IMR-90 (cell line): Measurements from ENCODE around the gene SLC24A3. TPM values are rescaled to one million over a fixed set of nuclear protein-coding genes. Genes with fewer than 3 reads are reported as not detected.

Source experiments
- ATAC-seq: fragments of 200-7000 bp; cut with Tn5 transposase; 2 replicates; pipeline ENCODE4 v1.9.1; 2020; ENCODE audit warnings: low read depth, mild to moderate bottlenecking, moderate library complexity
- BruUV-seq: library from RNA; stranded (reverse); fragments of 400-500 nt; replicated peaks from 2 replicates; lab custom pipeline; 2021; lab: Mats Ljungman, UMichigan
- CTCF ChIA-PET: fragments of 300-600 bp; formaldehyde crosslinking; extraction: SDS; loops from one replicate; lab custom pipeline; 2021; ENCODE audit warnings: antibody characterized with exemption; lab: Yijun Ruan, JAX
- POLR2A ChIA-PET: fragments of 300-600 bp; sonication (Branson Sonifier 250); formaldehyde crosslinking; loops from one replicate; lab custom pipeline; 2022; ENCODE audit warnings: antibody characterized with exemption; ENCODE audit not compliant: unreplicated experiment; lab: Charles Lee
- DNase-seq: peaks from one replicate; pipeline ENCODE4 v3.0.0; 2013
- H2AFZ ChIP-seq: replicated peaks from 2 replicates; pipeline ENCODE3; 2013; ENCODE audit warnings: low read length, mild to moderate bottlenecking; ENCODE audit not compliant: poor library complexity
- H2AK5ac ChIP-seq: 2 replicates; pipeline ENCODE4 v1.6.1; 2013; ENCODE audit warnings: low read depth, low read length, inconsistent platforms
- H2AK9ac ChIP-seq: replicated peaks from 2 replicates; pipeline ENCODE3; 2013; ENCODE audit warnings: mild to moderate bottlenecking, low read depth, low read length, moderate library complexity; ENCODE audit not compliant: poor library complexity
- H2BK120ac ChIP-seq: 2 replicates; pipeline ENCODE4 v1.6.1; 2013; ENCODE audit warnings: low read depth, low read length, inconsistent platforms
- H2BK15ac ChIP-seq: 3 replicates; pipeline ENCODE4 v1.6.1; 2013; ENCODE audit warnings: low read depth, low read length, inconsistent platforms
- H2BK20ac ChIP-seq: 2 replicates; pipeline ENCODE4 v1.6.1; 2013; ENCODE audit warnings: low read depth, mild to moderate bottlenecking, inconsistent platforms, low read length, moderate library complexity
- H2BK5ac ChIP-seq: 2 replicates; pipeline ENCODE4 v1.6.1; 2013; ENCODE audit warnings: mild to moderate bottlenecking, low read depth, low read length, inconsistent platforms; ENCODE audit not compliant: poor library complexity, severe bottlenecking
- H3K14ac ChIP-seq: replicated peaks from 2 replicates; pipeline ENCODE4 v1.6.1; 2013; ENCODE audit warnings: low read depth, low read length, inconsistent platforms
- H3K18ac ChIP-seq: 2 replicates; pipeline ENCODE4 v1.6.1; 2013; ENCODE audit warnings: low read depth, low read length, control low read depth
- H3K23ac ChIP-seq: 2 replicates; pipeline ENCODE4 v1.6.1; 2013; ENCODE audit warnings: low read depth, low read length, inconsistent platforms
- H3K27ac ChIP-seq: 2 replicates; pipeline ENCODE4 v1.5.1; 2013; ENCODE audit warnings: mild to moderate bottlenecking, control low read depth, low read length; ENCODE audit not compliant: insufficient read depth
- H3K27me3 ChIP-seq: 2 replicates; pipeline ENCODE4 v1.6.1; 2013; ENCODE audit warnings: low read length; ENCODE audit not compliant: control insufficient read depth, insufficient read depth
- H3K36me3 ChIP-seq: 2 replicates; pipeline ENCODE4 v1.6.1; 2013; ENCODE audit warnings: low read length, mixed read lengths; ENCODE audit not compliant: control insufficient read depth, insufficient read depth
- H3K4ac ChIP-seq: 2 replicates; pipeline ENCODE4 v1.6.1; 2013; ENCODE audit warnings: low read depth, low read length, inconsistent platforms
- H3K4me1 ChIP-seq: 2 replicates; pipeline ENCODE4 v1.6.1; 2013; ENCODE audit warnings: low read length, mixed read lengths; ENCODE audit not compliant: control insufficient read depth, insufficient read depth
- H3K4me2 ChIP-seq: 2 replicates; pipeline ENCODE4 v1.6.1; 2013; ENCODE audit warnings: low read depth, mild to moderate bottlenecking, control low read depth, low read length, moderate library complexity
- H3K4me3 ChIP-seq: 2 replicates; pipeline ENCODE4 v1.5.1; 2013; ENCODE audit warnings: low read depth, mild to moderate bottlenecking, control low read depth, low read length, moderate library complexity; ENCODE audit not compliant: insufficient read depth
- H3K56ac ChIP-seq: 2 replicates; pipeline ENCODE4 v1.6.1; 2013; ENCODE audit warnings: low read length, inconsistent platforms; ENCODE audit not compliant: insufficient read depth; ENCODE audit errors: extremely low read depth
- H3K79me1 ChIP-seq, 2 experiments: 2 replicates each; pipeline ENCODE4 v1.6.1; 2013; ENCODE audit warnings: low read length in 2 of 2, inconsistent platforms in 1 of 2, low read depth in 1 of 2
- H3K9ac ChIP-seq: 2 replicates; pipeline ENCODE4 v1.6.1; 2013; ENCODE audit warnings: low read depth, low read length, control low read depth
- H3K9me1 ChIP-seq: 2 replicates; pipeline ENCODE4 v1.6.1; 2013; ENCODE audit warnings: low read length, inconsistent platforms; ENCODE audit not compliant: insufficient read depth
- H3K9me3 ChIP-seq: 2 replicates; pipeline ENCODE4 v1.6.1; 2013; ENCODE audit warnings: low read length; ENCODE audit not compliant: control insufficient read depth, insufficient read depth
- H4K20me1 ChIP-seq: 2 replicates; pipeline ENCODE4 v1.6.1; 2013; ENCODE audit warnings: low read length, inconsistent platforms; ENCODE audit not compliant: insufficient read depth
- H4K5ac ChIP-seq: 2 replicates; pipeline ENCODE4 v1.6.1; 2013; ENCODE audit warnings: mild to moderate bottlenecking, low read depth, low read length, control low read depth
- H4K8ac ChIP-seq, 2 experiments: 2 replicates each; pipeline ENCODE4 v1.6.1; 2013; ENCODE audit warnings: low read depth in 2 of 2, low read length in 2 of 2, control low read depth in 1 of 2, inconsistent platforms in 1 of 2
- H4K91ac ChIP-seq: 2 replicates; pipeline ENCODE4 v1.6.1; 2013; ENCODE audit warnings: low read depth, low read length, inconsistent platforms; ENCODE audit not compliant: insufficient read depth
- BHLHE40 ChIP-seq: fragments of 150-350 bp; IDR thresholded peaks from 2 replicates; pipeline ENCODE4 v1.6.1; 2016; ENCODE audit warnings: mild to moderate bottlenecking, low read depth, low read length
- CEBPB ChIP-seq: IDR thresholded peaks from 2 replicates; pipeline ENCODE4 v1.6.1; 2012; ENCODE audit warnings: low read depth, low read length, improper control_type of control experiment
- CHD1 ChIP-seq: IDR thresholded peaks from 2 replicates; pipeline ENCODE4 v1.6.1; 2012; ENCODE audit warnings: low read depth, low read length, improper control_type of control experiment
- CTCF ChIP-seq: conservative IDR thresholded peaks from 2 replicates; pipeline ENCODE4 v1.5.1; 2012; ENCODE audit warnings: mild to moderate bottlenecking, low read depth, low read length, improper control_type of control experiment
- ELK1 ChIP-seq: fragments of 150-350 bp; IDR thresholded peaks from 2 replicates; pipeline ENCODE4 v1.6.1; 2016; ENCODE audit warnings: low read depth, mild to moderate bottlenecking, low read length, moderate library complexity, borderline replicate concordance
- FOS ChIP-seq: fragments of 150-350 bp; IDR thresholded peaks from 2 replicates; pipeline ENCODE4 v1.6.1; 2016; ENCODE audit warnings: low read depth, low read length
- MAFK ChIP-seq: IDR thresholded peaks from 2 replicates; pipeline ENCODE4 v1.6.1; 2012; ENCODE audit warnings: low read depth, low read length, improper control_type of control experiment
- MAZ ChIP-seq: IDR thresholded peaks from 2 replicates; pipeline ENCODE4 v1.6.1; 2012; ENCODE audit warnings: low read depth, mild to moderate bottlenecking, low read length, improper control_type of control experiment, moderate library complexity, borderline replicate concordance
- MXI1 ChIP-seq: IDR thresholded peaks from 2 replicates; pipeline ENCODE4 v1.6.1; 2012; ENCODE audit warnings: low read depth, mild to moderate bottlenecking, low read length, moderate library complexity, borderline replicate concordance
- NFE2L2 ChIP-seq: fragments of 150-350 bp; IDR thresholded peaks from 2 replicates; pipeline ENCODE4 v1.6.1; 2016; ENCODE audit warnings: low read depth, mild to moderate bottlenecking, low read length
- POLR2A ChIP-seq: IDR thresholded peaks from 2 replicates; pipeline ENCODE4 v1.6.1; 2012; ENCODE audit warnings: mild to moderate bottlenecking, low read depth, low read length
- RAD21 ChIP-seq: IDR thresholded peaks from 2 replicates; pipeline ENCODE4 v1.6.1; 2012; ENCODE audit warnings: low read length, improper control_type of control experiment
- RCOR1 ChIP-seq: IDR thresholded peaks from 2 replicates; pipeline ENCODE4 v1.6.1; 2012; ENCODE audit warnings: mild to moderate bottlenecking, low read length, improper control_type of control experiment; ENCODE audit not compliant: insufficient replicate concordance
- RFX5 ChIP-seq: IDR thresholded peaks from 2 replicates; pipeline ENCODE4 v1.8.0; 2012; ENCODE audit warnings: low read depth, mild to moderate bottlenecking, low read length, moderate library complexity
- SMC3 ChIP-seq: fragments of 150-350 bp; IDR thresholded peaks from 2 replicates; pipeline ENCODE4 v1.6.1; 2016; ENCODE audit warnings: low read depth, mild to moderate bottlenecking, antibody characterized with exemption, low read length, moderate library complexity
- USF2 ChIP-seq: fragments of 150-350 bp; IDR thresholded peaks from 2 replicates; pipeline ENCODE4 v1.6.1; 2017; ENCODE audit warnings: mild to moderate bottlenecking, antibody characterized with exemption, low read length, low read depth
- WGBS, 2 experiments: methylation state at CpG; one replicate each; pipeline versions ENCODE4 v1.1.5 to v1.1.7; 2013; ENCODE audit warnings: missing lambda C conversion rate in 2 of 2; ENCODE audit not compliant: insufficient read length in 1 of 2; ENCODE audit errors: extremely low coverage in 2 of 2; 5-methylcytosine and 5-hydroxymethylcytosine counted together
- dilution Hi-C: fragments of 300-500 bp; cut with HindIII; formaldehyde crosslinking; loops from one replicate; pipeline ENCODE4 v1.14.3; 2018; ENCODE audit warnings: low sequenced_read_pairs; ENCODE audit not compliant: unreplicated experiment
- in situ Hi-C: fragments of 300-500 bp; cut with MboI; formaldehyde crosslinking; loops from 3 replicates; pipeline ENCODE4 v1.14.3; 2019; ENCODE audit warnings: low sequenced_read_pairs, inconsistent platforms, mixed read lengths
- intact Hi-C: fragments of 100-400 bp; cut with micrococcal nuclease; formaldehyde crosslinking; loops from 2 replicates; pipeline ENCODE4 v1.10.0; 2022
- polyA plus RNA-seq, 3 experiments: library from polyadenylated mRNA; depleted of rRNA; stranded (reverse); fragments of >200 nt; gene quantifications; 2 replicates each; pipeline ENCODE4 v1.2.3, GENCODE V29; 2012; ENCODE audit warnings: low replicate concordance in 1 of 3
- total RNA-seq: library from RNA; depleted of rRNA; stranded (reverse); fragments of >200 nt; gene quantifications from 2 replicates; pipeline ENCODE4 v1.2.3, GENCODE V29; 2012

SLC24A3 gene
- total and polyA plus RNA-seq, 2 of the 4 experiments (the other 2 are of a cell fraction), result not detected

- dilution Hi-C loops, result no loop called here
- Histone ChIP-seq H2AFZ (no peak overlapping the region), H3K23ac (no peak overlapping the region; the same call in 1 of the 2 replicates), H2BK15ac (no peak overlapping the region), H4K20me1 (peaks cover 32% of the 10 kb centered on the region), H2AK9ac (no peak overlapping the region), H2AK5ac (no peak overlapping the region; the same call in 1 of the 2 replicates), H3K9ac (no peak overlapping the region), H3K4ac (no peak overlapping the region), H3K4me2 (no peak overlapping the region), H3K79me1 (peaks cover 15 to 70% of the 10 kb centered on the region in 2 experiments), H4K91ac (no peak overlapping the region), H2BK20ac (no peak overlapping the region), H2BK5ac (no peak overlapping the region), H3K36me3 (peaks cover 4% of the 10 kb centered on the region), H3K56ac (no peak overlapping the region), H3K18ac (no peak overlapping the region), H3K9me1 (peaks cover 16% of the 10 kb centered on the region), H4K8ac (no peak overlapping the region), H3K4me3 (no peak overlapping the region), H3K27ac (no peak overlapping the region), H3K27me3 (no peaks in the 10 kb centered on the region), H4K5ac (no peak overlapping the region), H3K4me1 (peaks cover 7% of the 10 kb centered on the region), H2BK120ac (no peak overlapping the region), H3K9me3 (no peaks in the 10 kb centered on the region), H3K14ac (no peak overlapping the region)
- intact Hi-C loops, result no loop called here
- in situ Hi-C loops, result no loop called here
- ATAC-seq (no peak), DNase-seq (no peak)
- BruUV-seq, result no TSS peak
- CTCF ChIA-PET, result no interaction called here
- TF ChIP-seq CEBPB (no peak), RCOR1 (no peak), RAD21 (no peak), MXI1 (no peak), CTCF (no peak), CHD1 (no peak), MAZ (no peak), RFX5 (no peak), FOS (no peak), MAFK (no peak), NFE2L2 (no peak), ELK1 (no peak), USF2 (no peak), SMC3 (no peak), POLR2A (no peak), BHLHE40 (no peak)
- POLR2A ChIA-PET, result no interaction called here
- 100% methylated on average over 1 of the region's 4 CpGs; no CpG with 5 or more reads in 1 of the 2 experiments for WGBS, 2 experiments
Observed at GRCh38 chr20:19765913-19766312, 553.5 kb downstream of the SLC24A3 start.
